Vagina (tissue), 2 donors: ENCODE results near the gene PPP3CA. TPM values are rescaled to one million over a fixed set of nuclear protein-coding genes. Genes with fewer than 3 reads are reported as not detected.

ENCODE experiments used
- DNase-seq, 2 donors: peaks; one replicate each; pipeline ENCODE4 v3.0.0-alpha.2; 2017; ENCODE audit errors: extremely low spot score in 2 of 2
- H3K27ac ChIP-seq: fragments of 200-600 bp; sonication (generic); one replicate; pipeline ENCODE4 v1.5.1; 2019
- H3K27me3 ChIP-seq: fragments of 200-600 bp; sonication (generic); one replicate; pipeline ENCODE4 v1.5.1; 2019
- H3K36me3 ChIP-seq, 2 donors: fragments of 200-600 bp; sonication (generic); one replicate each; pipeline ENCODE4 v1.5.1; 2017 to 2019
- H3K4me1 ChIP-seq: fragments of 200-600 bp; sonication (generic); one replicate; pipeline ENCODE4 v1.5.1; 2019
- H3K4me3 ChIP-seq, 2 donors: fragments of 200-600 bp; sonication (generic); 1 replicate in 1 of 2; 2 replicates in 1 of 2; pipeline ENCODE4 v1.5.1; 2016 to 2019
- H3K9me3 ChIP-seq: fragments of 200-600 bp; sonication (generic); one replicate; pipeline ENCODE4 v1.5.1; 2019
- POLR2A ChIP-seq, 2 donors: fragments of 450-650 bp; IDR thresholded peaks; one replicate each; pipeline ENCODE4 v1.6.1; 2017; ENCODE audit warnings: antibody characterized with exemption in 2 of 2, mild to moderate bottlenecking in 2 of 2, moderate library complexity in 2 of 2
- POLR2AphosphoS5 ChIP-seq, 2 donors: sonication (generic); formaldehyde crosslinking; IDR thresholded peaks; one replicate each; pipeline ENCODE4 v1.9.0; 2017; ENCODE audit warnings: antibody characterized with exemption in 2 of 2, mild to moderate bottlenecking in 2 of 2, low read depth in 1 of 2; ENCODE audit not compliant: insufficient read depth in 1 of 2
- intact Hi-C: fragments of 100-400 bp; cut with DNase I; formaldehyde crosslinking; loops from one replicate; pipeline ENCODE4 v1.15.1; 2023
- total RNA-seq: library from RNA; depleted of rRNA; stranded (reverse); fragments of >200 nt; gene quantifications from one replicate; pipeline ENCODE4 v1.2.3, GENCODE V29; 2016
- TF ChIP-seq, protein P1 (sequence below), 3 experiments: fragments of 450-650 bp in 2 of 3; fragments of 200-600 bp in 1 of 3; sonication (generic) in 1 of 3; IDR thresholded peaks; one replicate each; pipeline ENCODE4 v1.5.1; 2017 to 2019; ENCODE audit warnings: antibody characterized with exemption in 3 of 3, mild to moderate bottlenecking in 2 of 3, moderate library complexity in 2 of 3

PPP3CA gene
- total RNA-seq, 1 donor from 2014 or later, result 45.9 TPM

GRCh38 chr4:101282076-101282844 is 65.1 kb downstream of the PPP3CA start:
- intact Hi-C loops, result no loop called here
- DNase-seq, result no peak
- TF ChIP-seq, protein P1, sequence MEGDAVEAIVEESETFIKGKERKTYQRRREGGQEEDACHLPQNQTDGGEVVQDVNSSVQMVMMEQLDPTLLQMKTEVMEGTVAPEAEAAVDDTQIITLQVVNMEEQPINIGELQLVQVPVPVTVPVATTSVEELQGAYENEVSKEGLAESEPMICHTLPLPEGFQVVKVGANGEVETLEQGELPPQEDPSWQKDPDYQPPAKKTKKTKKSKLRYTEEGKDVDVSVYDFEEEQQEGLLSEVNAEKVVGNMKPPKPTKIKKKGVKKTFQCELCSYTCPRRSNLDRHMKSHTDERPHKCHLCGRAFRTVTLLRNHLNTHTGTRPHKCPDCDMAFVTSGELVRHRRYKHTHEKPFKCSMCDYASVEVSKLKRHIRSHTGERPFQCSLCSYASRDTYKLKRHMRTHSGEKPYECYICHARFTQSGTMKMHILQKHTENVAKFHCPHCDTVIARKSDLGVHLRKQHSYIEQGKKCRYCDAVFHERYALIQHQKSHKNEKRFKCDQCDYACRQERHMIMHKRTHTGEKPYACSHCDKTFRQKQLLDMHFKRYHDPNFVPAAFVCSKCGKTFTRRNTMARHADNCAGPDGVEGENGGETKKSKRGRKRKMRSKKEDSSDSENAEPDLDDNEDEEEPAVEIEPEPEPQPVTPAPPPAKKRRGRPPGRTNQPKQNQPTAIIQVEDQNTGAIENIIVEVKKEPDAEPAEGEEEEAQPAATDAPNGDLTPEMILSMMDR (IDR thresholded peaks at IDR 0.05), result no peak
- no peak for TF ChIP-seq POLR2AphosphoS5 (IDR thresholded peaks at IDR 0.05; ENCODE audit: insufficient read depth in 1 of 2, low read depth in 1 of 2)
- TF ChIP-seq POLR2A (IDR thresholded peaks at IDR 0.05), result no peak
- Histone ChIP-seq H3K27ac (no peak overlapping the region), H3K36me3 (no peaks in the 10 kb centered on the region), H3K27me3 (no peaks in the 10 kb centered on the region), H3K9me3 (no peaks in the 10 kb centered on the region), H3K4me1 (peaks cover 63% of the 10 kb centered on the region), H3K4me3 (no peak overlapping the region)

- no peaks in the 10 kb centered on the region for H3K36me3 ChIP-seq
- intact Hi-C loops, result no loop called here
- H3K27ac ChIP-seq, result no peak overlapping the region
- H3K4me3 ChIP-seq, result no peak overlapping the region
- no peaks in the 10 kb centered on the region for H3K27me3 ChIP-seq
- H3K9me3 ChIP-seq, result no peaks in the 10 kb centered on the region
- no peak for TF ChIP-seq POLR2AphosphoS5 (IDR thresholded peaks at IDR 0.05; ENCODE audit: insufficient read depth in 1 of 2, low read depth in 1 of 2)
- TF ChIP-seq POLR2A (IDR thresholded peaks at IDR 0.05), result no peak
- TF ChIP-seq, protein P1 (IDR thresholded peaks at IDR 0.05), result no peak
- peaks cover 54% of the 10 kb centered on the region for H3K4me1 ChIP-seq
- no peak for DNase-seq
These were observed 66.3 kb downstream of the PPP3CA start for GRCh38 chr4:101280866-101281600.

- H3K4me1 ChIP-seq, result peaks cover 40% of the 10 kb centered on the region
- intact Hi-C loops, result no loop called here
- peak in 1 of 2 donors; percentile 90 for DNase-seq
- H3K36me3 ChIP-seq, result no peaks in the 10 kb centered on the region
- TF ChIP-seq POLR2A (IDR thresholded peaks at IDR 0.05) (no peak), POLR2AphosphoS5 (IDR thresholded peaks at IDR 0.05; ENCODE audit: insufficient read depth in 1 of 2, low read depth in 1 of 2) (no peak)
- TF ChIP-seq, protein P1 (IDR thresholded peaks at IDR 0.05), result no peak
- H3K27ac ChIP-seq, result no peak overlapping the region
- no peak overlapping the region for H3K4me3 ChIP-seq
- no peaks in the 10 kb centered on the region for H3K9me3 ChIP-seq
- H3K27me3 ChIP-seq, result no peaks in the 10 kb centered on the region
These were observed 67.9 kb downstream of the PPP3CA start for GRCh38 chr4:101279377-101279871.

DNA sequence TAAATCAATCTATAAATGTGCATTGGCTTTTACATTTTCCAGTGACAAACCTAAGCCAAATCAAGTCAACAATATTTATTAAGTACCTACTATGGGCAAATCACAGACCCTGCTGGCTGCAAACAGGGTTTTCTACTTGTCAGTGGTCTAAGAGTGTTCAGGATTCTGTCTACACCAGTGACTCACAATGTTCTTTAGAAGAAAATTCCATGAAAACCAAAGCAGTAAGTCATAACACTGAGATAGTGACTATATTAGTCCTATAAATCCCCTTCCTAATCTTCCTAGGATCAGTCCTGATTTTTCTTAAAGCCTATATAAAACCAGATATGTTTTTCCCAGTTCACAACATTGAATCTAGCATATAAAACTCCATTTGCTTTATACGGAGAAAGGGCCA is 69.7 kb downstream of the PPP3CA start:
- H3K4me1 ChIP-seq, result peaks cover 31% of the 10 kb centered on the region
- H3K9me3 ChIP-seq, result no peaks in the 10 kb centered on the region
- no peak overlapping the region for H3K4me3 ChIP-seq
- H3K27ac ChIP-seq, result no peak overlapping the region
- no peaks in the 10 kb centered on the region for H3K27me3 ChIP-seq
- intact Hi-C loops, result no loop called here
- TF ChIP-seq POLR2AphosphoS5 (IDR thresholded peaks at IDR 0.05; ENCODE audit: insufficient read depth in 1 of 2, low read depth in 1 of 2) (no peak), POLR2A (IDR thresholded peaks at IDR 0.05) (no peak)
- TF ChIP-seq, protein P1 (IDR thresholded peaks at IDR 0.05), result no peak
- DNase-seq, result no peak
- no peaks in the 10 kb centered on the region for H3K36me3 ChIP-seq
